Lower leg skin (tissue), 3 donors: ENCODE results near the gene VIL1.

ENCODE experiments used
- POLR2A ChIP-seq, 2 donors: fragments of 450-650 bp; IDR thresholded peaks; one replicate each; pipeline ENCODE4 v1.6.1; 2016 to 2017; ENCODE audit warnings: antibody characterized with exemption in 2 of 2, mild to moderate bottlenecking in 1 of 2, moderate library complexity in 1 of 2
- TF ChIP-seq, protein P1 (sequence below), 3 donors: fragments of 450-650 bp; IDR thresholded peaks; one replicate each; pipeline ENCODE4 v1.5.1; 2016; ENCODE audit warnings: antibody characterized with exemption in 3 of 3, mild to moderate bottlenecking in 3 of 3, moderate library complexity in 2 of 3

DNA sequence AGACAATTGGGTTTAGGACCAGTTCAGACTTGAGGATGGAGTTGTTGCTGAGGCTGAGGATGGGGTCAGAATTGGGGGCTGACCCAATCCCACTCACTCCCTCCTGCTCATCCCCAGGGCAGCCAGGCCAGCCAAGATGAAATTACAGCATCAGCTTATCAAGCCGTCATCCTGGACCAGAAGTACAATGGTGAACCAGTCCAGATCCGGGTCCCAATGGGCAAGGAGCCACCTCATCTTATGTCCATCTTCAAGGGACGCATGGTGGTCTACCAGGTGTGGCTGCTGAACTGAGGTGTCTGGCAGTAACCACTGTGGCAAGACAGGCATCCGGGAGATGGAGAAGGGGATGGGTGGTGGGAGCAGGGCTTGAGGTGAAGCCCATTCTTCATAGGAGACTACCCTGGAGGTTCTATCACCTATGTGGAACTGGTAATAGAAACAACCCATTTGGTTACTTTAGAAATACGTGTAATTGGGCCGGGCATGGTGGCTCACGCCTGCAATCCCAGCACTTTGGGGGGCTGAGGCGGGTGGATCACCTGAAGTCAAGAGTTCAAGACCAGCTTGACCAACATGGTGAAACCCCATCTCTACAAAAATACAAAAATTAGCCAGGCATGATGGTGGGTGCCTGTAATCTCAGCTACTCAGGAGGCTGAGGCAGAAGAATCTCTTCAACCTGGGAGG, 13.9 kb downstream of the VIL1 start:
- TF ChIP-seq, protein P1, sequence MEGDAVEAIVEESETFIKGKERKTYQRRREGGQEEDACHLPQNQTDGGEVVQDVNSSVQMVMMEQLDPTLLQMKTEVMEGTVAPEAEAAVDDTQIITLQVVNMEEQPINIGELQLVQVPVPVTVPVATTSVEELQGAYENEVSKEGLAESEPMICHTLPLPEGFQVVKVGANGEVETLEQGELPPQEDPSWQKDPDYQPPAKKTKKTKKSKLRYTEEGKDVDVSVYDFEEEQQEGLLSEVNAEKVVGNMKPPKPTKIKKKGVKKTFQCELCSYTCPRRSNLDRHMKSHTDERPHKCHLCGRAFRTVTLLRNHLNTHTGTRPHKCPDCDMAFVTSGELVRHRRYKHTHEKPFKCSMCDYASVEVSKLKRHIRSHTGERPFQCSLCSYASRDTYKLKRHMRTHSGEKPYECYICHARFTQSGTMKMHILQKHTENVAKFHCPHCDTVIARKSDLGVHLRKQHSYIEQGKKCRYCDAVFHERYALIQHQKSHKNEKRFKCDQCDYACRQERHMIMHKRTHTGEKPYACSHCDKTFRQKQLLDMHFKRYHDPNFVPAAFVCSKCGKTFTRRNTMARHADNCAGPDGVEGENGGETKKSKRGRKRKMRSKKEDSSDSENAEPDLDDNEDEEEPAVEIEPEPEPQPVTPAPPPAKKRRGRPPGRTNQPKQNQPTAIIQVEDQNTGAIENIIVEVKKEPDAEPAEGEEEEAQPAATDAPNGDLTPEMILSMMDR (IDR thresholded peaks at IDR 0.05): no peak
- no peak for TF ChIP-seq POLR2A (IDR thresholded peaks at IDR 0.05)
